Central memory CD4-positive, alpha-beta T cell (primary cell): ENCODE results near the gene OR11A1.
"Not testable (repeated sequence)": the region's sequence is repeated elsewhere in the genome, so short reads cannot be mapped to it uniquely, and the experiment has no call there.

Experiments used
- DNase-seq: peaks from one replicate; pipeline ENCODE4 v3.0.0; 2022

Gene OR11A1

DNA sequence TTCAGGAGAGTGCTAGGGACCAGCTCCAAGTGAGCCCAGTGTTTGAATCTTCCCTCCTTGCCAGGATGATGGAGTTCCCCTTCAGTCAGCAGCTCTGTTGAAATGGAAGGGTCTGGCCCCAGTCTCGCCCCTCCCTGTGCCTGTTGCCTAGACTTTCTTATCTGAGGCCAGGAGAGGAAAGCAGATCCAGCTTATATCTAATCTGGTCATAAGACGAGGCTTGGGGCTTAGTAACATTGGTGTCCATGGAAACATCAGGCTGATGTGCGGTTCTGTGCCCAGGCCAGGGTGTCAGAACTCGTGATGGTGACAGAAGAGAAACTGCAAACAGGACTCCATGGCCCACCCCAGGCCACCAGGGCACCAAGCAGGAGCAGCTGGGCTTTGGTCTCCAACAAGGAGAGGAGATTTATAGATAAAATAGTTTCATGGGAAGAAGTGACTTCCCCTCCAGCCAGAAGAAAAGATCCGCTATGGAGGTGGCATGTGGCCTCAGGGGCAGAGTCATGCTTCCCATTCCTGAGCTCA lies 21.1 kb upstream of the OR11A1 start:
- DNase-seq: no peak

DNA sequence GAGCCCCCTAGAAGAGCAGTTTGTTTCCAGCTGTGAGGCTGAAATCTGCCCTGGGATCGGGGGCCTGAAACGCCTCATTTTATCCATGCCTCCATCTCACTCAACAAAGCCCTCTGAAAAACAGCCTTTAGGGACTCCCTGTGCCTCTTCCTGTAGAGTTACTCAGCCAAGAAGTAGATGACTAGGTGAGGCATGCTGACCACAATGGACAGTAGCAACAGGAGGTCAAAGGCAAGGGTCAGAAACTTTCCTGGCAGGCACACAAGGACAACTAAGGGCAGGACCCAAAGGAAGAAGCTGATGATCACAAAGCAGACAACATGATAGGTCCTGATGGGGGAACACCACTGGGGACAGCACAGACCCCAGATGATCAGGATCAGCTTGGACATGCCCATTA lies 18.1 kb upstream of the OR11A1 start:
- no peak for DNase-seq

DNA sequence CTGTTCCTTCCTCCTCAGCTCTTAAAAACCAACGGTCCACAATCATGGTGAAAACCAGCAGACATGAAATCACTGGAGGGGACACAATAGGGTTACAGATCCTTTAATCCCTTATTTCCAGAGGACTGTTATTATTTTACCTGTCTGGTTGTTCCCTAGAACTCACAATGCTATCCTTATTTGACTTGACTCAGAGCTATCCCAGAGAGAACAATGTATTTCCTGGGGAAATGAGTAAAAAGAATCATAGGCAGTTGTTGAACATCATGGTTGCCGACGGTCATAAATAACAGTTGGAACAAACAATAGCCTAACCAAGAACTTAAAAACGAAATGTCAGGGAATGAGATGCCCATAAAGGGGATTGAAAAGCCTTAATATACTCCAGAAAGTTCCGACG lies 9.4 kb upstream of the OR11A1 start:
- DNase-seq: no peak

- no peak for DNase-seq
Measured at GRCh38 chr6:29465801-29466200, 8.9 kb upstream of the OR11A1 start.

- DNase-seq: no peak
Measured at GRCh38 chr6:29465279-29465678, 8.4 kb upstream of the OR11A1 start.

DNA sequence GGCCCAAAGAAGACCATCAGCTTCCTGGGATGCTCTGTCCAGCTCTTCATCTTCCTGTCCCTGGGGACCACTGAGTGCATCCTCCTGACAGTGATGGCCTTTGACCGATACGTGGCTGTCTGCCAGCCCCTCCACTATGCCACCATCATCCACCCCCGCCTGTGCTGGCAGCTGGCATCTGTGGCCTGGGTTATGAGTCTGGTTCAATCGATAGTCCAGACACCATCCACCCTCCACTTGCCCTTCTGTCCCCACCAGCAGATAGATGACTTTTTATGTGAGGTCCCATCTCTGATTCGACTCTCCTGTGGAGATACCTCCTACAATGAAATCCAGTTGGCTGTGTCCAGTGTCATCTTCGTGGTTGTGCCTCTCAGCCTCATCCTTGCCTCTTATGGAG lies 5.2 kb upstream of the OR11A1 start:
- no peak for DNase-seq

DNA sequence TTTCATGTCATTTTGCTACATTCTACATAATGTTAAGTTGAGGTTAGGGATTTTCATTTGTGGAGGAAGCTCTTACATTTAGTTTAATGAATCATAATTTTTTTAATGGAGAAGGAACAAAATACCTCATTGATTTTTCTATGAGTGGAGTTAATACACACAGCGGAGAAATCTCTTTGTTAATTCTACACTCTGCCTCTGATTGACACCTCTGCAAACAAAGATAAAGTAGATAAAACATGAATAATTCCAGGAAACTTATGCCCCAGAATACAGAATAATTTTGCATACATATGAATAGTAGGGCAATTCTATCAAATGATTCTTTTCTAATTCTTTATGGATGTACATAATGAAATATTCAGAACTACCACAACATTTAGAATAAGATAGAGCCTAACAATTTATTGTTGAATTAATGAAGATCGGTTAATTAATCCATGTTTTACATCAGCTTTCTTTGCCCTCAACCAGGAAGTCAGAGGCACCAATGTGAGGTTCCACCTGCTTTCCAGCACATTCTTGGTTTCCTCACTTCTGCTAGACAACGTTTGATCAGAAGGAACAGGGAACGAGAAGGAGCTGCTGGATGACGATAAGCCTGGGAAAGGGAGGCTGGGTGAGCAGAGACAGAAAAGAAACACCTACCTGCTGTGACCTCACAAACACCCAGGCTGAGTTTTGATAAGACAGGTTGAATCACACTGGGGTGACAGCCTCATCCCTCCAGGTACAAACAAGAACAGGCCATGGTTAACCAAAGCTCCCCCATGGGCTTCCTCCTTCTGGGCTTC lies 4.3 kb upstream of the OR11A1 start:
- no peak for DNase-seq

DNA sequence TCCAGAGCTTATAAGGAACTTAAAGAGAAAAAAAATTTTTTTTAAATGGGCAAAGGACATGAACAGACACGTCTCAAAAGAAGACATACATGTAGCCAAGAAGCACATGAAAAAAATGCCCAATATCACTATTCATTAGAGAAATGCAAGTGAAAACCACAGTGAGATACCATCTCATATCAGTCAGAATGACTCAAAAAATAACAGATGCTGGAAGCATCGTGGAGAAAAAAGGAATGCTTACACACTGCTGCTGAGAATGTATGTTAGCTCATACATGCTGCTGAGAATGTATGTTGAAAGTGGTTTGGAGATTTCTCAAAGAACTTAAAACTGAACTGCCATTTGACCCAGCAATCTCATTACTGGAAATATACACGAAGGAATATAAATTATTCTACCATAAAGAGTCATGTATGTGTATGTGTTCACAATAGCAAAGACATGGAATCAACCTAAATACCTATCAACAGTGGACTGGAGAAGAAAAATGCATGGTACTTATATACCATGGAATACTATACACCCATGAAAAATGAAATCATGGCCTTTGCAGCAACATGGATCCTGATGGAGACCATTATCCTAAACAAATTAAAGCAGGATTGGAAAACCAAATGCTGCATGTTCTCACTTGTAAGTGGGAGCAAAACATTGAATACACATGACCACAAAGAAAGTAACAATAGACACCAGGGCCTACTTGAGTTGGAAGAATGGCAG lies 5.2 kb downstream of the OR11A1 start:
- no peak for DNase-seq

DNA sequence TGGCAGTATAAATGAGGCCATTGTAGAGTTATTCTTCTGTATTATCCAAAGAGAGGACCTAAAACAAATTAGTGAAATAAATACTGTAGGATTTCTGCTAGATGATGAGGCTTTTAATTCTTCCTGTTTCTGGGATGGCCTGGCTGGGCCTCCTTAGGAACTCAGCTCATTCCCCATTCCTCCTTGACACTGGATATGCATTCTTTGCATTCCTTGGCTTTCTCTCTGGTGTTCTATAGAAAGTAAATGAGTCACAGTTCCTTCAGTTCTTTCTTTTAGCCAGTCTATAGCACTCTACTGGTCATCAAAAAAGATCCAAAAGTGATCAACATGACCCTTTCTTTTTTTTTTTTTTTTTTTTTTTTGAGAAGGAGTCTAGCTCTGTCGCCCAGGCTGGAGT lies 9.2 kb downstream of the OR11A1 start:
- DNase-seq: no peak

- not testable (repeated sequence) for DNase-seq
Measured at GRCh38 chr6:29444031-29444430, 12.8 kb downstream of the OR11A1 start.

GRCh38 chr6:29442719-29443118 lies 14.2 kb downstream of the OR11A1 start:
- no peak for DNase-seq

DNA sequence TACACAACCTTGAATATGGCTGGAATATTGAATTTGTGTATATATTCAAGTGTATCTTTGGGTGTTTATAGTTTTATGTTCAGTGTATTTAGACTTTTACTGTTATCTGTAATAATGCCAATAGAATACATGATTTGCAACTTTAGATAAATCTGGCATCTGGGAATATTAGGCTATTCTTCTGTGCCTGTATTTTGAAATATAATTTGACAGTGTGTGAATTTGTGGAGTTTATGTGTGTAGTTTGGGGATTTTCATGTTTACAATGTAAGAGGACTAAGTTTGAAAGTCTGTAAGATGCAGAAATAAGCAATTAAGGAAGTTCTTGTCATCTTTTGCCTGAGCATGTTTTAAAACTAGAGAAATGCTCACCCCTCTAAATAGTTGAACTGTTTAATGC lies 17.9 kb downstream of the OR11A1 start, which contains the start of gene OR10C1:
TSS of gene OR10C1 (plus strand) at position 301 of the 400 bp plus-strand sequence. CDS start 710 bp downstream, outside the sequence.
- no peak for DNase-seq

DNA sequence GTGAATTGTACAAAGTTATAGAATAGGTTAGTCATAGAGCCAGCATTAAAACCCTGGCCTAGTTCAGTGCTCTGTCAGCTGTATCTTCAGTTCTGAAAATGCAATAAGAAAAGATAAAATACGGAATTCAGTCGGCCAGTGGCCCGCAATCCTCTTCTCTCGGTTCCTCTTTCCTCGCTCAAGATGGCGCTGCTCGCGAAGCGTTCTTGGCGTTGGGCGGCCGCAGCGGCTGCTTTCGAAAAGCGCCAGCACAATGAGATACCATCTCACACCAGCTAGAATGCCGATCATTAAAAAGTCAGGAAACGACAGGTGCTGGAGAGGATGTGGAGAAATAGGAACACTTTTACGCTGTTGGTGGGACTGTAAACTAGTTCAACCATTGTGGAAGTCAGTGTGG lies 20.1 kb downstream of the OR11A1 start:
- not testable (repeated sequence) for DNase-seq

DNA sequence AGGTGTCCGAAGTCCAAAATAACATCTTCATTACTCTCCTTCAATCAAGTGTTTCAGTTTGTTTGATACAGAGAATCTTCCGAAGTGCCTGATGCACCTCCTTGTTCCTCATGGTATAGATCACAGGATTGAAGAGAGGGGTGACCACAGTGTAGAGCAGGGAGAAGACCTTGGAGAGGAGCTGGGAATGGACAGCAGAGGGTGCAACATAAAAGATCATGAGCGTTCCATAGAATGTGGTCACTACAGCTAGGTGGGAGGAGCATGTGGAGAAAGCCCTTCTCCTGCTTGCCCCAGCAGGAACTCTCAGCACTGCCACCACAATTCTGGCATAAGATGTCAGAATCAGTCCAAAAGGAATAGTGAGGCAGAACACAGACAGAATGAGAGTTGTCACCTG lies 30.2 kb downstream of the OR11A1 start:
- DNase-seq: no peak

GRCh38 chr6:29425075-29425474 lies 31.8 kb downstream of the OR11A1 start:
- DNase-seq: no peak

DNA sequence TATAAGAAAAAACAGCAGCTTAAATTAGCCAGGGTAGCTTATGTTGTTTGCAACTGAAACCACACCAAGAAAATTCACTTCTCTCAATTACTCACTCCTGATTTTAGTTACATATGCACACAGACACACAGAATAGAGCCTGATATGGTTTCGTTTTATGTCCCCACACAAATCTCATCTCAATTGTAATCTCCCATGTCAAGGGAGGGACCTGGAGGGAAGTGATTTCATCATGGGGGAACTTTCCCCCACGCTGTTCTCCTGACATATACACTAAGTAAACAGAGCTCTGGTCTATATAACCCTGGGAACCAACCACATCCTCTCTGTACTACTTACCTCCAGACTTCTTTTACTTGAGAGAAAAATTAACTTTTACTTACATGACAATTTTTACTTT lies 32.3 kb downstream of the OR11A1 start:
- no peak for DNase-seq

DNA sequence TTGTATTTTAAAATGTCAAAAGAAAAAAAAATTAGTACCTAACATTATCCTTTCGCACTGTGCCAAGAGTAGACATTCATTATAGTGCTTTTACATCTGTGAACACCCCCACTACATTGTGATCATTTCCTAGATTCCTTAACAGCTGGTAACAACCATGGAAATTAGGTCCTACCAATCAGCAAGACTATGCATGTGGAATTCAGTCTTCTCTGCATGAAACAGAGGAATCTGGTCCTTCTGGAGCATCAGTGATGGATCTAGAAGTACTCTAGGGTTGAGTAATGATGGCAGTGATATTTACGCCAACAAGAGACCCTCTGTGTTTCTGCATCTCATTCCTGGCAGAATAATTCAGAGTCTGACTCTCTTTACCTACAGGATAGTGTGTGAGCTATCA lies 32.7 kb downstream of the OR11A1 start:
- no peak for DNase-seq

DNA sequence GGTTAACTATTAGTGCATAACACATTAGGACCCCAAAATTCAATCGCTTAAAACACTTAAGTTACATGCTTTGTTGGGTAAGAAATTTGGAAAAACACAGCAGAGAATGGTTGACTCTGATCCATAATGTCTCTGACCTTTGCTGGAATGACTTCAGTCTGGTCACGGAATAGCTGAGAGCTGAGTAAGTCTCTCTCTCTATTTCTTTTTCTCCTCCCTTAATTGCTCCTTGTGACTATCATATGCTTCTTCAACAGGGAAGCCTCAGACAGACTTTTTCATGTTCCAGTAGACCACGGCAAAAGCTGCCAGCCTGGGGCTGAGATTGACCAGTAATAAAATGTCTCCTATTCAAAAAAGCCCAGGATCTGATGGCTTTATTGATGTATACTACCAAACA lies 37.4 kb downstream of the OR11A1 start:
- no peak for DNase-seq

DNA sequence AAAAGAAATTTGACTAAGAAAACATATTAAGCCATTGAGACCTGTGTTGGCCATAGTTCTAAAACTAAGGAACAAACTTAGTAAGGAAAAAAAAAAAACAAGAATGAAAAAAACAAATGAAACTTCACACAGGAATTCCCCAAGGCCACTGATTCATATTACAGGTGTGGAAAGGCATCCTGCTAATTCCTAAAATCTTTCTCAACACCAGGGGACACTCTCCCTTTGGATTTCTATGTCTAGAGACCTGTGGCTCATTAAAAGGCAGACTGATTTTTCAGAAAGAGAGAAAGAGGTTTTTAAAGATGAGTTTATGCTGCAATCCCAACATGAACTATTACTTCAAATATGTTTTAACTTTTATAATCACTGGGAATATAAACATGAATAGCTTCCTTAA lies 42.3 kb downstream of the OR11A1 start, which contains the start of gene OR12D1:
TSS of gene OR12D1 (plus strand) at position 341 of the 400 bp plus-strand sequence.
- no peak for DNase-seq

GRCh38 chr6:29403801-29404200 lies 53.1 kb downstream of the OR11A1 start:
- no peak for DNase-seq

DNA sequence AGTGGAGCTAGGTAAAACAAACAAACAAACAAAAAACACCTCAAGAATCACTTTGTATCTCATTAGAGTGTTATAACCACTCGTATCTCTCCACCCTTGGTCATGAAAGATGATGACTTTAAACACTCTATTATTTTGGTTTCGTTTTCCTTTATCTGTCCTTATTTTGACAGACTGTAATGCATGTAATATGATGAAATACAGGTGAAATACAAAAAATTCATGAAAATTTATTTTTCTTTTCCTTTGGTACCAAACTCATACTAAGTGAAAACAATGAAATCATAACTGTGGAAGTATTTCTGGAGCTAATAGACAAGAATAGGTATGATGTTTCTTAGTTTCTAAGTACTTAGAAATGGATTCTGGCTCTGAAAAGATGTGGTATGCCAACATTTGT lies 57.3 kb downstream of the OR11A1 start:
- DNase-seq: no peak

DNA sequence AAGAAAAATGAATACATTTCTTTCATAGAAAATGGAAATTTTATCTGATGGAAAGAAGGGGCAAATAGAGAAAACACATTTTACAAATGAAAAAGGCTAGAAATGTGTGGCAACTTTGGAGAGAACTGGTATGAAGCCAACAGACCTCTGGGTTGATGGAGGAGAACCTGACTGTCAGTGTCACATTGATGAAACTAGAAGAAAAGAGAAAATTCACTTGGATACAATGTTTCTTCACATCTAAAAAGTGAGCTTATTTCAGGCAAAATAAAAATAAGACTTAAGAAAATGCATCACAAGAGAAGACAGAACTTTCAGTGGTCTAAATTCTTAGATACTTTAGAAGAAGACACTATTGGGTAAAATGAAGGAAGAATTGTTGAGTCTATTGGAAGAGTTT lies 61.5 kb downstream of the OR11A1 start, which contains the start of gene OR12D2:
TSS of gene OR12D2 (plus strand) at position 301 of the 400 bp plus-strand sequence. CDS start 1,069 bp downstream, outside the sequence.
- DNase-seq: no peak

- no peak for DNase-seq
Measured at GRCh38 chr6:29388533-29388932, 68.3 kb downstream of the OR11A1 start.

DNA sequence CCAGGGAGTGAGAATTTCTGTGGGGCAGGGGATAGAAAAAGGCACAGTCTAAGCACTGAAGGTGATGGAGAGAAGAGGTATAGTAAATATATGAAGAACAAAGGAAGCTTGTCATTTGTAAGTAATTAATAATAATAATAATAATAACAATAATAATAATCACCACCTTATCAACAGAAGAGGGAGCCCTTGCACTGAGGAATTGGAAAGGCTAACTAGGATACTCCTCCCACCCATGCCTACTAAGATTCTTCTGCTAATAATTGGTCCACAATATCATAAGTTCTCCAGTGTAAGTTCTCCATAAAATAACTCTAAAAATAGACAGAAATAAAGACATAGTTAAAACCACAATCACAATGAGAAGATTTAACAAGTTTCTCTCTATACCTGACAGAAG lies 80.9 kb downstream of the OR11A1 start:
- DNase-seq: no peak
